K562 (cell line): Measurements from ENCODE around the gene HSD17B11. TPM values are rescaled to one million over a fixed set of nuclear protein-coding genes. Genes with fewer than 3 reads are reported as not detected.

ENCODE experiments used
- CBFA2T3 ChIP-seq: fragments of 450-650 bp; IDR thresholded peaks from 2 replicates; pipeline ENCODE4 v1.6.1; 2017
- CCNT2 ChIP-seq: IDR thresholded peaks from 2 replicates; pipeline ENCODE4 v1.6.1; 2011; ENCODE audit warnings: borderline replicate concordance, low read depth, mild to moderate bottlenecking, moderate library complexity, mixed read lengths, low read length; ENCODE audit not compliant: insufficient read length; ENCODE audit errors: extremely low read depth
- CHAMP1 ChIP-seq: fragments of 450-650 bp; IDR thresholded peaks from 2 replicates; pipeline ENCODE4 v1.6.1; 2016; ENCODE audit warnings: mild to moderate bottlenecking
- GATA2 ChIP-seq: sonication (generic); formaldehyde crosslinking; IDR thresholded peaks from 2 replicates; pipeline ENCODE4 v1.4.0; 2020; ENCODE audit warnings: mild to moderate bottlenecking, missing genetic modification reagents
- HSF4 ChIP-seq: fragments of 250-450 bp; sonication (Bioruptor Pico); IDR thresholded peaks from 2 replicates; pipeline ENCODE4 v2.1.2; 2022; ENCODE audit warnings: mild to moderate bottlenecking, moderate library complexity, borderline replicate concordance
- NFE2L1 ChIP-seq: fragments of 450-650 bp; IDR thresholded peaks from 2 replicates; pipeline ENCODE4 v1.6.1; 2016; ENCODE audit warnings: missing genetic modification characterization, low read depth, mild to moderate bottlenecking, missing compliant biosample characterization, moderate library complexity, borderline replicate concordance
- PRDM10 ChIP-seq: fragments of 450-650 bp; IDR thresholded peaks from 2 replicates; pipeline ENCODE4 v1.6.1; 2018; ENCODE audit not compliant: partially characterized antibody
- SAFB ChIP-seq: fragments of 200-400 bp; formaldehyde crosslinking; IDR thresholded peaks from 2 replicates; pipeline ENCODE4 v1.6.1; 2017; ENCODE audit warnings: low read depth, low read length, borderline replicate concordance
- SIX5 ChIP-seq, 2 experiments: IDR thresholded peaks; 2 replicates each; pipeline ENCODE4 v1.6.1; 2011; ENCODE audit warnings: low read length in 2 of 2, borderline replicate concordance in 1 of 2, low read depth in 1 of 2, mild to moderate bottlenecking in 1 of 2, moderate library complexity in 1 of 2; ENCODE audit not compliant: insufficient read depth in 1 of 2
- TAF7 ChIP-seq: fragments of 450-650 bp; IDR thresholded peaks from 2 replicates; pipeline ENCODE4 v1.6.1; 2016; ENCODE audit warnings: missing genetic modification characterization, missing compliant biosample characterization
- ZNF280B ChIP-seq: fragments of 250-450 bp; sonication (Bioruptor Pico); IDR thresholded peaks from 2 replicates; pipeline ENCODE4 v1.5.1; 2021; ENCODE audit warnings: mild to moderate bottlenecking
- ZNF316 ChIP-seq: fragments of 450-650 bp; IDR thresholded peaks from 2 replicates; pipeline ENCODE4 v1.6.1; 2016
- ZNF740 ChIP-seq, 3 experiments: fragments of 200-800 bp in 1 of 3; sonication (Bioruptor generic) in 1 of 3; sonication (generic) in 1 of 3; formaldehyde crosslinking in 1 of 3; IDR thresholded peaks; 2 replicates each; pipeline versions ENCODE4 v1.6.1 to v1.8.0; 2016 to 2022; ENCODE audit warnings: mild to moderate bottlenecking in 2 of 3, missing compliant biosample characterization in 2 of 3, missing genetic modification characterization in 2 of 3, missing genetic modification reagents in 1 of 3
- polyA plus RNA-seq, 8 experiments: library from polyadenylated mRNA; depleted of rRNA in 4 of 8; stranded (reverse) in 5 of 8; unstranded in 3 of 8; fragments of >200 nt; fragmentation: Nextera tagmentation in 2 of 8; fragmentation: Illumina TruSeq in 1 of 8; extraction: Ambion mirVana in 2 of 8; extraction: Trizol in 1 of 8; gene quantifications; 2 replicates each; pipeline versions ENCODE4 v1.2.1 to v1.2.3, GENCODE V29; 2011 to 2014; ENCODE audit warnings: inconsistent platforms in 1 of 8, missing spikeins in 1 of 8
- total RNA-seq, 7 experiments: library from RNA; depleted of rRNA in 6 of 7; stranded (reverse); fragments of >200 nt in 6 of 7; fragmentation: Illumina TruSeq in 2 of 7; extraction: Trizol in 2 of 7; gene quantifications; 2 replicates each; pipeline versions ENCODE4 v1.2.1 to v1.2.3, GENCODE V29; 2011 to 2021; ENCODE audit warnings: low replicate concordance in 1 of 7

HSD17B11 gene
- total and polyA plus RNA-seq, 9 of the 15 experiments (the other 6 are each of a cell fraction or from before 2014, with no cell fraction given) = 26.0 to 108 (median 81.0) TPM

GRCh38 chr4:87430038-87430437 is 39.0 kb upstream of the HSD17B11 start (continued):
- no peak for TF ChIP-seq ZNF316
- no peak for TF ChIP-seq CHAMP1
- TF ChIP-seq ZNF280B (CRISPR knock-in tag) = no peak
- no peak for TF ChIP-seq TAF7 (tag)
- TF ChIP-seq HSF4 (CRISPR knock-in tag) = no peak
- TF ChIP-seq CBFA2T3 = no peak
- no peak for TF ChIP-seq GATA2 (CRISPR knock-in tag)
- no peak for TF ChIP-seq CCNT2
- TF ChIP-seq ZNF740 (CRISPR knock-in tag; IDR thresholded peaks at IDR 0.05) = no peak
- TF ChIP-seq ZNF740 (tag; IDR thresholded peaks at IDR 0.05) = no peak
- TF ChIP-seq SAFB = no peak
- TF ChIP-seq PRDM10 = no peak
- TF ChIP-seq NFE2L1 (tag) = no peak
- TF ChIP-seq SIX5 (IDR thresholded peaks at IDR 0.05; ENCODE audit: borderline replicate concordance in 1 of 2, insufficient read depth in 1 of 2, low read depth in 1 of 2, low read length in 2 of 2) = no peak
